PFSK-1 (cell line): ENCODE data around the gene NAXD.

Source experiments
- FOXP2 ChIP-seq: optimal IDR thresholded peaks from 2 replicates; pipeline ENCODE3; 2011; ENCODE audit warnings: borderline replicate concordance, control low read depth, inconsistent platforms; ENCODE audit not compliant: insufficient read depth; ENCODE audit errors: extremely low read length, extremely low read depth
- POLR2AphosphoS5 ChIP-seq: IDR thresholded peaks from 2 replicates; pipeline ENCODE4 v1.6.1; 2012; ENCODE audit warnings: low read depth, mild to moderate bottlenecking, control low read depth, low read length, moderate library complexity
- REST ChIP-seq, 2 experiments: IDR thresholded peaks; 2 replicates each; pipeline versions ENCODE4 v1.6.1 to v1.8.0; 2011 to 2012; ENCODE audit warnings: low read depth in 2 of 2, low read length in 2 of 2, control low read depth in 1 of 2, inconsistent platforms in 1 of 2, mild to moderate bottlenecking in 1 of 2, moderate library complexity in 1 of 2; ENCODE audit not compliant: insufficient read depth in 1 of 2
- SIN3A ChIP-seq: IDR thresholded peaks from 2 replicates; pipeline ENCODE4 v1.6.1; 2012; ENCODE audit warnings: mild to moderate bottlenecking, low read length, moderate library complexity, borderline replicate concordance; ENCODE audit not compliant: insufficient read depth
- TAF1 ChIP-seq: IDR thresholded peaks from 2 replicates; pipeline ENCODE4 v1.6.1; 2012; ENCODE audit warnings: low read length, control low read depth, borderline replicate concordance; ENCODE audit not compliant: insufficient read depth

The NAXD gene

GRCh38 chr13:110665491-110666254 lies 50.3 kb downstream of the NAXD start:
- no peak for TF ChIP-seq SIN3A
- TF ChIP-seq FOXP2: no peak
- TF ChIP-seq POLR2AphosphoS5: no peak
- TF ChIP-seq REST (IDR thresholded peaks at IDR 0.05; ENCODE audit: insufficient read depth in 1 of 2, low read depth in 2 of 2, low read length in 2 of 2): no peak
- TF ChIP-seq TAF1: no peak

DNA sequence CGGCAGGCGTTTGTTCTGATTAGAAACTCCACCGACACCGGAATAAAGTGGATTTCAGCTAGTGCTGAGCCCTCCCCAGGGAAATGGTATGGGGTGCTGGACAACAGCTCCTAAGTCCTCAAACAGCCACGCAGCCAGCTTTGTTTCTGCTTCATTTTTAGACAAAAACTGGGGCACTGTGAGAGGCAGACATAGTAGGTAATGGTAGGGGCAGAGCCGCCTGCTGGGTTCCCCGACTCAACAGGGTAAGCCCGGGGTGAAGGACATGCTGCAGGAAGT lies 50.8 kb downstream of the NAXD start:
- TF ChIP-seq TAF1 (no peak), REST (IDR thresholded peaks at IDR 0.05; ENCODE audit: insufficient read depth in 1 of 2, low read depth in 2 of 2, low read length in 2 of 2) (no peak), POLR2AphosphoS5 (no peak), SIN3A (no peak), FOXP2 (no peak)

DNA sequence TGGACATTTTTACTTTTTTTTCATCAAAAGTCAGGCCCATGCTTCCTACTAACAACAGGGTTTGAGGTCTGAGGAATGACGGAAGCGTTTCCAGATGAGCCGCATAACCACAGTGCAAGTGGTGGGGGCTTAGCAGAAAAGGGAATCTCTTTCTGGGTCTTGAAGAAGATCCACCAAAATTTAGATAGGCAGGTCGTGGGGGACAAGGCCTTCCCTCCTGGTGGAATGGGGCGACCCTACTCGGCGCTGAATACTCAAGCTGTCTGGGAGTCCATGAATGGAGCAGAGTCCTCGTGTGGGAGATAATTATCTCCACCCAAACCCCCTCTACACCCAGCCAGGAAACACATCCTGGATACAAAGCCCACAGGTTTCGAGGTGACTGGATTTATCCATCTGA lies 53.7 kb downstream of the NAXD start:
- no peak for TF ChIP-seq REST (IDR thresholded peaks at IDR 0.05; ENCODE audit: insufficient read depth in 1 of 2, low read depth in 2 of 2, low read length in 2 of 2)

GRCh38 chr13:110676595-110677587 lies 61.5 kb downstream of the NAXD start:
- TF ChIP-seq FOXP2 (no peak), POLR2AphosphoS5 (no peak), TAF1 (no peak), REST (IDR thresholded peaks at IDR 0.05; ENCODE audit: insufficient read depth in 1 of 2, low read depth in 2 of 2, low read length in 2 of 2) (no peak), SIN3A (no peak)
